Fibroblast of villous mesenchyme (primary cell): ENCODE data around the gene STARD3. TPM values are rescaled to one million over a fixed set of nuclear protein-coding genes. Genes with fewer than 3 reads are reported as not detected.
"Not testable (repeated sequence)": the region's sequence is repeated elsewhere in the genome, so short reads cannot be mapped to it uniquely, and the experiment has no call there.

ENCODE experiments used
- DNase-seq: peaks from one replicate; pipeline ENCODE4 v3.0.0-alpha.2; 2010; ENCODE audit warnings: low read depth
- H3K4me3 ChIP-seq: 2 replicates; pipeline ENCODE4 v1.5.1; 2011; ENCODE audit warnings: low read depth, mild to moderate bottlenecking, low read length
- total RNA-seq: library from RNA; depleted of rRNA; stranded (reverse); fragments of >200 nt; gene quantifications from 2 replicates; pipeline ENCODE4 v1.2.3, GENCODE V29; 2012
- TF ChIP-seq, protein P1 (sequence below): IDR thresholded peaks from 2 replicates; pipeline ENCODE4 v1.5.1; 2012; ENCODE audit warnings: low read depth, mild to moderate bottlenecking, low read length; ENCODE audit not compliant: insufficient read depth

The STARD3 gene
- total RNA-seq, 1 donor = 23.7 TPM

GRCh38 chr17:39704821-39705551 lies 68.0 kb downstream of the STARD3 start:
- H3K4me3 ChIP-seq = no peak overlapping the region
- TF ChIP-seq, protein P1, sequence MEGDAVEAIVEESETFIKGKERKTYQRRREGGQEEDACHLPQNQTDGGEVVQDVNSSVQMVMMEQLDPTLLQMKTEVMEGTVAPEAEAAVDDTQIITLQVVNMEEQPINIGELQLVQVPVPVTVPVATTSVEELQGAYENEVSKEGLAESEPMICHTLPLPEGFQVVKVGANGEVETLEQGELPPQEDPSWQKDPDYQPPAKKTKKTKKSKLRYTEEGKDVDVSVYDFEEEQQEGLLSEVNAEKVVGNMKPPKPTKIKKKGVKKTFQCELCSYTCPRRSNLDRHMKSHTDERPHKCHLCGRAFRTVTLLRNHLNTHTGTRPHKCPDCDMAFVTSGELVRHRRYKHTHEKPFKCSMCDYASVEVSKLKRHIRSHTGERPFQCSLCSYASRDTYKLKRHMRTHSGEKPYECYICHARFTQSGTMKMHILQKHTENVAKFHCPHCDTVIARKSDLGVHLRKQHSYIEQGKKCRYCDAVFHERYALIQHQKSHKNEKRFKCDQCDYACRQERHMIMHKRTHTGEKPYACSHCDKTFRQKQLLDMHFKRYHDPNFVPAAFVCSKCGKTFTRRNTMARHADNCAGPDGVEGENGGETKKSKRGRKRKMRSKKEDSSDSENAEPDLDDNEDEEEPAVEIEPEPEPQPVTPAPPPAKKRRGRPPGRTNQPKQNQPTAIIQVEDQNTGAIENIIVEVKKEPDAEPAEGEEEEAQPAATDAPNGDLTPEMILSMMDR = peak; percentile 52
- DNase-seq = peak; percentile 48

- no peak for DNase-seq
- TF ChIP-seq, protein P1 = no peak
Observed at GRCh38 chr17:39705786-39706348, 68.9 kb downstream of the STARD3 start.

DNA sequence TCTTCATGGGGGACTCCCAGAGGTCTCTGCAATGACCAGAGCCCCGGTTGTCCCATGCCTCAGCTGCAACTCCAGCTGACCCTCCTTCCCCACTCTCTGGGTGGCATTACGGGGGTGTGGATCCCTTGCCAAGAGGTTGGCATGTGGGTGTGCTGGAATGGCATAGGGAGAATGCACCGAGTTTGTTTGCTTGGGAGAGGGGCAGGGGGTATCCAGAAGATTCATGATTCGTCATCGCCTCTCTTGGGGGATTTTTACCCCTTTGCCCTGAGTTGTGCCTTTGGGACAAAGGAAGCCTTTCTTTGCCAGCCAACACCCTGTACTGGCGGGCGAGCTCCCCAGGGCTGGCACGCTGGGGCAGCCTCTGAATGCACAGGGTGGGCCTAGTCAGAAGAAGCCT lies 69.4 kb downstream of the STARD3 start:
- H3K4me3 ChIP-seq = no peak overlapping the region
- DNase-seq = no peak
- TF ChIP-seq, protein P1 = no peak

More at GRCh38 chr17:39705786-39706348, 68.9 kb downstream of the STARD3 start:
- no peak overlapping the region for H3K4me3 ChIP-seq

- H3K4me3 ChIP-seq = no peak overlapping the region
- TF ChIP-seq, protein P1 = no peak
- no peak for DNase-seq
Observed at GRCh38 chr17:39706921-39707337, 70.0 kb downstream of the STARD3 start.

DNA sequence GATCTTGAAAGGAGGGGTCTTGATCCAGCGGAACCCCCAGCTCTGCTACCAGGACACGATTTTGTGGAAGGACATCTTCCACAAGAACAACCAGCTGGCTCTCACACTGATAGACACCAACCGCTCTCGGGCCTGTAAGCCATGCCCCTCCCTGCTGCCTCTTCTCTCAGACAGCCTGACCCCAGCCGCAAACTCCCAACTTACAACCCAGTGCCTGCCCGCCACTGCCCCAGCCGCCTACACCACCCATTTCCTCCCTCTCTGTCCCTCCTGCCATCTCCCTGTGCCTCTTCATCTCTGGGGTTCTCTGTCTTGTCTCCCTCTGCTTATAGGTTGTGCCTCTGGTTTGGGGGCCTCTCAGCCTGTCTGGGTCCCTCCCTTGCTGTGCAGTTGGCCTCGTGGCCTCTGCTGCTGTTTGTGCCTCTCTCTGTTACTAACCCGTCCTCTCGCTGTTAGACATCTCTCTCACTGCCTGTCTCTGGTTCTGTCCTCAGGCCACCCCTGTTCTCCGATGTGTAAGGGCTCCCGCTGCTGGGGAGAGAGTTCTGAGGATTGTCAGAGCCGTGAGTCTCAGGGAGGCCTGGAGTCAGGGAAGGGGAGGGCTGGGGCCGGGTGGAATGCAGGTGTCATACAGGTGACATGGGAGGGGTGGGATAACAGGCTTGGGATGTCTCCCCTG lies 72.5 kb downstream of the STARD3 start:
- no peak overlapping the region for H3K4me3 ChIP-seq
- no peak for DNase-seq
- TF ChIP-seq, protein P1 = no peak

- no peak overlapping the region for H3K4me3 ChIP-seq
- TF ChIP-seq, protein P1 = no peak
- DNase-seq = no peak
Observed at GRCh38 chr17:39709998-39710964, 73.3 kb downstream of the STARD3 start.

DNA sequence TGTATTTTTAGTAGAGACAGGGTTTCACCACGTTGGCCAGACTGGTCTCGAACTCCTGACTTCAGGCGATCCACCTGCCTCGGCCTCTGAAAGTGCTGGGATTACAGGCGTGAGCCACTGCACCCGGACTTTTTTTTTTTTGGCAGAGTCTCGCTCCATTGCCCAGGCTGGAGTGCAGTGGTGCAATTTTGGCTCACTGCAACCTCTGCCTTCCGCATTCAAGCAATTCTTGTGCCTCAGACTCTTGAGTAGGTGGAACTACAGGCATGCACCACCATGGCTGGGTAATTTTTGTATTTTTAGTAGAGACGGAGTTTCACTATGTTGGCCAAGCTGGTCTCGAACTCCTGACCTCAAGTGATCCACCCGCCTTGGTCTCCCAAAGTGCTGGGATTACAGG lies 74.1 kb downstream of the STARD3 start:
- not testable (repeated sequence) for H3K4me3 ChIP-seq, DNase-seq
